GM21515 (cell line): Measurements from ENCODE around the gene GNAQ.
"Not testable (repeated sequence)": the region's sequence is repeated elsewhere in the genome, so short reads cannot be mapped to it uniquely, and the experiment has no call there.

Experiments used
- ATAC-seq: cut with Tn5 transposase; IDR thresholded peaks from one replicate; pipeline ENCODE4 v1.9.1; 2021; ENCODE audit not compliant: unreplicated experiment

GNAQ gene

GRCh38 chr9:77708064-77708815 is 323.4 kb downstream of the GNAQ start:
- ATAC-seq = no peak

GRCh38 chr9:77707383-77708063 is 324.1 kb downstream of the GNAQ start:
- ATAC-seq = no peak

GRCh38 chr9:77705636-77706035 is 326.0 kb downstream of the GNAQ start:
- ATAC-seq = no peak

GRCh38 chr9:77702521-77703390 is 328.9 kb downstream of the GNAQ start:
- not testable (repeated sequence) for ATAC-seq

GRCh38 chr9:77697238-77697984 is 334.2 kb downstream of the GNAQ start:
- no peak for ATAC-seq

GRCh38 chr9:77690723-77691122 is 340.9 kb downstream of the GNAQ start:
- ATAC-seq = not testable (repeated sequence)

GRCh38 chr9:77690119-77690518 is 341.5 kb downstream of the GNAQ start:
- not testable (repeated sequence) for ATAC-seq

GRCh38 chr9:77687737-77688136 is 343.9 kb downstream of the GNAQ start:
- ATAC-seq = not testable (repeated sequence)

GRCh38 chr9:77680581-77680980 is 351.0 kb downstream of the GNAQ start:
- ATAC-seq = no peak

GRCh38 chr9:77679661-77680368 is 351.8 kb downstream of the GNAQ start:
- no peak for ATAC-seq

- ATAC-seq = no peak
Observed at GRCh38 chr9:77679088-77679487, 352.5 kb downstream of the GNAQ start.

- no peak for ATAC-seq
Observed at GRCh38 chr9:77677957-77678535, 353.6 kb downstream of the GNAQ start.

- no peak for ATAC-seq
Observed at GRCh38 chr9:77677397-77677796, 354.2 kb downstream of the GNAQ start.

- ATAC-seq = no peak
Observed at GRCh38 chr9:77673941-77674791, 357.4 kb downstream of the GNAQ start.

- ATAC-seq = no peak
Observed at GRCh38 chr9:77672183-77672582, 359.4 kb downstream of the GNAQ start.

GRCh38 chr9:77667151-77667550 is 364.5 kb downstream of the GNAQ start:
- ATAC-seq = no peak
